Measurements from ENCODE around the gene ABCB6.

The ABCB6 gene

GRCh38 chr2:219165058-219165911 is 53.5 kb downstream of the ABCB6 start:
- no peak for DNase-seq

- DNase-seq: no peak
Measured at GRCh38 chr2:219163156-219163555, 55.6 kb downstream of the ABCB6 start.

GRCh38 chr2:219161097-219161496 is 57.7 kb downstream of the ABCB6 start:
- no peak for DNase-seq

- DNase-seq: peak; percentile 85
Measured at GRCh38 chr2:219160186-219161017, 58.4 kb downstream of the ABCB6 start, which contains the start of gene NHEJ1. Gene NHEJ1, minus strand, starts transcription at chr2:219160815. Its CDS starts 2,453 bp downstream, at chr2:219158362.
